22Rv1 (cell line): ENCODE results near the gene TSPAN18.
"Not testable (repeated sequence)": the region's sequence is repeated elsewhere in the genome, so short reads cannot be mapped to it uniquely, and the experiment has no call there.

Experiments
- H3K27ac ChIP-seq: fragments of 450-650 bp; 2 replicates; pipeline ENCODE4 v1.5.1; 2017
- ZFX ChIP-seq: fragments of 450-650 bp; IDR thresholded peaks from 2 replicates; pipeline ENCODE4 v1.6.1; 2017; ENCODE audit warnings: antibody characterized with exemption, borderline replicate concordance
- TF ChIP-seq, protein P1 (sequence below): fragments of 450-650 bp; IDR thresholded peaks from 2 replicates; pipeline ENCODE4 v1.5.1; 2017; ENCODE audit warnings: mild to moderate bottlenecking

The TSPAN18 gene

DNA sequence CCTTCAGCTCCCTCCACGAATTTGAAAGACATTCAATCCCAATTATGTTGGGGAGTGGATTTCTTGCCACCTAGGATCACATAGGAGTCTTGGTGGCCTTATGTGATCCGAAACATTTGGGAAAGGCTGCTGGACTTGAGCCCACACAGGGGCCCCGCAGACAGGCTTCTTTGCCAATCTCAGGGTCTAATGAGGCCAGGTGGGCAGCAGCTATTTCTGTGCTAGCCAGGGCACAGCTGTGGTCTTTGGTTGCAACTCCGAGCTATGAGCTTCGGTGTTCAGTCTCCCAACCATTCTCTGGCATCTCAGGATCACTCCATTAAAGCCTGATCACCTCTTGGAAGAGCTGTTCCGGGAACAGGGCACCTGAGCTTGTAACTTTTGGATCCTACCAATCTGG lies 139.5 kb downstream of the TSPAN18 start:
- no peak overlapping the region for H3K27ac ChIP-seq
- TF ChIP-seq ZFX, result no peak
- TF ChIP-seq, protein P1, sequence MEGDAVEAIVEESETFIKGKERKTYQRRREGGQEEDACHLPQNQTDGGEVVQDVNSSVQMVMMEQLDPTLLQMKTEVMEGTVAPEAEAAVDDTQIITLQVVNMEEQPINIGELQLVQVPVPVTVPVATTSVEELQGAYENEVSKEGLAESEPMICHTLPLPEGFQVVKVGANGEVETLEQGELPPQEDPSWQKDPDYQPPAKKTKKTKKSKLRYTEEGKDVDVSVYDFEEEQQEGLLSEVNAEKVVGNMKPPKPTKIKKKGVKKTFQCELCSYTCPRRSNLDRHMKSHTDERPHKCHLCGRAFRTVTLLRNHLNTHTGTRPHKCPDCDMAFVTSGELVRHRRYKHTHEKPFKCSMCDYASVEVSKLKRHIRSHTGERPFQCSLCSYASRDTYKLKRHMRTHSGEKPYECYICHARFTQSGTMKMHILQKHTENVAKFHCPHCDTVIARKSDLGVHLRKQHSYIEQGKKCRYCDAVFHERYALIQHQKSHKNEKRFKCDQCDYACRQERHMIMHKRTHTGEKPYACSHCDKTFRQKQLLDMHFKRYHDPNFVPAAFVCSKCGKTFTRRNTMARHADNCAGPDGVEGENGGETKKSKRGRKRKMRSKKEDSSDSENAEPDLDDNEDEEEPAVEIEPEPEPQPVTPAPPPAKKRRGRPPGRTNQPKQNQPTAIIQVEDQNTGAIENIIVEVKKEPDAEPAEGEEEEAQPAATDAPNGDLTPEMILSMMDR, result no peak

DNA sequence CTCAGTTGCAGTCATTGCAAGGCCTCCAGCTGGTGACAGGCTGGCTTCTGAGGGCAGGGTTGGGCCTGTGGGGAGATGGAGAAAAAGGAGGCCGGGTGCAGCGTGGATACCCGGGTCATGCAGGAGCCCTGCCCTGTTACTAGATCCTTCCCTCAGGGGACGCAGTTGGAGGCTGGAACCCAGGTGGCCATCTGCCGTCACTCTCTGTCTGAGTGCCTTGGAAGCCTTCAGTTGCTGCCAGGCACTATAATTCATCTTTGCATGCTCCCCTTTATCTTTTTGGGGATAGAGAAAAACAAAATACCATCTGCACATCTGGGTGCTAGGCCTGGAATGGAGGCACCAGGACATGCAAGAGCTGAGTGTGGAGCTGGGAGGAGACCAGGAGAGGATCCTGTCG lies 141.3 kb downstream of the TSPAN18 start:
- no peak for TF ChIP-seq ZFX
- TF ChIP-seq, protein P1, result no peak
- H3K27ac ChIP-seq, result no peak overlapping the region

DNA sequence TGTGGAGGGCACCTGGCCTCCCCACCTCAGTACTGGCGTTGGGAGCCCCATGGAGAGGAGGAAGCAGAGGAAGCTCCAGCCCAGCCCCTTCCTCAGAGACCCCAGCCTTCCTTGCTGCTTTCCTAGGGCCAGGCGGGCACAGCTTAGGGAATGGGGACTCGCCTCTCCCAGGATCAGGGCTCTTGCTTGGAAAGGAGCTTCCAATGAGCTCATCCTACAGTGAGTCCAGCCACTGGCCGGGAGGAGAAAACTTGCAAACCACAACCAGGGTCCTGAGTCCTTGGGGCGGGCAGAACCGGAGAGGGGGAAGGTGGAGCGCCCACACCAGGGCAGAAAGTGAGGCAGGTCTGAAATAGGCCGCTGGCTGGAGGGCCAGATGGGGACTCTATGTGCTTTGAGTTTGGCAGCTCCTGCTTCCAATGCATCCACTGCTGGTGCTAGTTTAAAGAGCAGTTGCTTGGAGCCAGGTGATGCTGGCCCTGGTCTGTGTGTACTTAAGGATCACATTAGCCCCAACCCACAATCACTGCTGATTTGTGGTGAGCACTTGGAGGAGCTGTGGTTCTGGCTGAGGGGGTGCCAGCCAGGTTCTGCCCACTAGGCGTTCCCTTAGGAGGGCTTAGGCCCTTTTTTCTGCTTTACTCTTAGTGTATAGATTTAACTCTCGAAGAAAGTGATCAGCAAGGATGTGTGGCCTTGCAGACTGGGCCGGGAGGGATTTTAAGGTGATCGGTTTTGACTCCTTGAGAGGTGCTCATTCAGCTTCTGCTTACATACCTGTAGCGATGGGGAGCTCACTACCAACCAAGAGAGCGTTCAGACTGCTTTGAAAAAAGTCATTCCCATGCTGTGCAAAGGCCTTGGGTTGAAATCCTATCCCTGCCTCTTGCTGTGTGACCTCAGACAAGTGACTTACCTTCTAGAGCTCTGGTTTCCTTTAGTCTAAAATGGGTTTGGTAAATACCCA lies 142.0 kb downstream of the TSPAN18 start:
- TF ChIP-seq ZFX, result no peak
- TF ChIP-seq, protein P1, result no peak
- no peak overlapping the region for H3K27ac ChIP-seq

DNA sequence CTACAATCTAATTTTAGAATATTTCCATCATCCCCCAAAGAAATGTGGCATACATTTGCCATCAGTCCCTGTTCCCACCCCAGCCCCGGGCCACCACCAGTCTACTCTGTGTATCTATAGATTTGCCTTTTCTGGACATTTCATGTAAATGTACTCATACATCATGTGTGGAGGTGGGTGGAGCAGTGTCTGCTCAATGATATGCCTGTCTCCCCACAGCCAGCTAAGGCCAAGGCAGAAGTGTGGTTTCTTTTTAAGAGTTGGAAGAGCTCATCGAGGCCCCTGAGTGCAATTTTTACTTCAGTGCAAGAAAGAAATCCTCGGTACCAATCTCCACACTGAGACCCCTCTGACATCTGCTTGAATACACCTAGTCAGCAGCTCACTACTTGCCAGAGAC lies 143.4 kb downstream of the TSPAN18 start:
- no peak overlapping the region for H3K27ac ChIP-seq
- TF ChIP-seq, protein P1, result no peak

DNA sequence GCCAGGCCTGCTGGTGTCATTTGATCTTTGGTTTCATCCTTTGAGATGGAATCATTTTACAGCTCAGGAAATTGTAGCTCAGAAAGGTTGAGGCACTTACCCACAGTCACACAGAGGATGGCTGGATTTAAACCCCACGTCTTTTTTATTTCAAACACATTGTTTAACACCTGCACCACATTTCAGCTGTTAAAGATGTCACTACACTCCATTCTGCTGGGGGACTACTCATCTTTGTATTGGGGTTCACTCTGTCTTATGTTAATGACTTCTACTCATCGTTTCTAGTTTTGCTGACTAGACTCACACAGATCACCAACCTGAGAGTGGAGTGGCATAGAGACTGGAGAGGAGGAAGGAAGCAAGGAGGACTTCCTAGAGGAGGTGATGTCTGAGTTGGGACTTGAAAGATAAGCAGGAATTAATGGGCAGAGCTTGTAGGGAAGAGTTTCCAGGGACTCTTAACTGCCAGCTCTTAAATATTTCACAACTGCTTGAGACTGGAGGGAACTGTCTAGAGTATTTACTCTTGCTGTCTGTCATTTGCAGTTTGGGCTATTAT lies 143.9 kb downstream of the TSPAN18 start:
- no peak overlapping the region for H3K27ac ChIP-seq
- TF ChIP-seq ZFX, result no peak
- TF ChIP-seq, protein P1, result no peak

DNA sequence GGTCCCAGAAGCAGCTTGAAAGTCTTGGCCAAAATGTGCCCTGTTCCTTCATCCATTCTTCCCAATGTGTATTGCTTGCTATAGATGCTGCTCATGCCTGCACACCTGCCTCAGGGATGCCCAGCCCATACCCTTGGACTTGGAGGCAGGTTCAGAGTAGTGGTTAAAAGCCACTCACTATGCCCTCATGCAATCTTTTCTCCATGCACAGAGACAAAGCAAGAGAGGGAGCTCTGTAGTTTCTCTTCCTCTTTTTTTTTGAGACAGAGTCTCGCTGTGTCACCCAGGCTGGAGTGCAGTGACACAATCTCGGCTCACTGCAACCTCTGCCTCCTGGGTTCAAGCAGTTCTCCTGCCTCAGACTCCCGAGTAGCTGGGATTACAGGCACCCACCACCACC lies 144.9 kb downstream of the TSPAN18 start:
- not testable (repeated sequence) for H3K27ac ChIP-seq

DNA sequence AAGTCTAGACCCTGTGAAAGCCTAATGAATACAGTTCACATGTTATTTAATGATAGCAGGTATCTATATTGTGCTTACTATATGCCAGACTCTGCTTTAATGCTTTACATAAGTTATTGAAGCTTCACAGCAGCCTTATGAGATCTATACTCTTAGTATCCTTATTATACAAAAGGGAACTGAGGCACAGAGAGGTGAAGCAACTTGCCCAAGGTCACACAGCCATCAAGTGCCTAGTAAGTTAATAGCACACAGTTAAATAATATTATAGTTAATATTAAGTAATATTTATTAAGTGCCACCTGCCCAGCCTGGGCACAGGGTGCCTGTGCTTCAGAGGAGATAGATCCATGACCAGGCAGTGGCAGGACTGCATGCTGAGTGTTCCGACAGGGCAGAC lies 145.8 kb downstream of the TSPAN18 start:
- TF ChIP-seq, protein P1, result no peak
- no peak for TF ChIP-seq ZFX
- no peak overlapping the region for H3K27ac ChIP-seq
